CD4-positive, alpha-beta T cell treated with Interleukin-21 for 1 hour (primary cell): ENCODE data around the gene EYS.
"Not testable (repeated sequence)": the region's sequence is repeated elsewhere in the genome, so short reads cannot be mapped to it uniquely, and the experiment has no call there.

ENCODE experiments used
- DNase-seq: peaks from one replicate; pipeline ENCODE4 v3.0.0-alpha.2; 2020

Gene EYS

GRCh38 chr6:64270083-64270482, 1436.9 kb downstream of the EYS start:
- DNase-seq, result no peak

DNA sequence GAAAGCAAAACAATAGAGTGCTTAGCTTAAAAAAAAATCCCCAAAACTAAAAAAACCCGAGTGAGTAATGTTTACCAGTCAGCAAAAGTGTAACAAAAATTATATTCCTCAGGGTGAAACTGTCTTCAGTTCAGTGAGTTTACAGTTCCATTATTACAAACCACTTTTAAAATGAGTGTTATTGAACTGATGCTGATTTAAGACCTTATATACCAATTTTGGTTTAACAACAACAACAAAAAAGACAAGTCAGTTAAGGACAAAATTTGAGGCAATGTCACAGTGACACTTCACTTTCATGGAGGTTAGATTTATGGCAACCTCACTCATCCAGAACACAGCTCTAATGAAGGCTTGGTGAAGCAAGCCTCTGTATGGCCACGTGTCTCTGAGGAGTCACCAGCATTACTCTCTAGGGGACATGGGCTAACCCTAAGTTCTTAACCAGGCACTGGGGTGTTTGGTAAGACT, 1440.6 kb downstream of the EYS start:
- DNase-seq, result no peak

- DNase-seq, result no peak
These were observed 1443.2 kb downstream of the EYS start for GRCh38 chr6:64263778-64264177.

DNA sequence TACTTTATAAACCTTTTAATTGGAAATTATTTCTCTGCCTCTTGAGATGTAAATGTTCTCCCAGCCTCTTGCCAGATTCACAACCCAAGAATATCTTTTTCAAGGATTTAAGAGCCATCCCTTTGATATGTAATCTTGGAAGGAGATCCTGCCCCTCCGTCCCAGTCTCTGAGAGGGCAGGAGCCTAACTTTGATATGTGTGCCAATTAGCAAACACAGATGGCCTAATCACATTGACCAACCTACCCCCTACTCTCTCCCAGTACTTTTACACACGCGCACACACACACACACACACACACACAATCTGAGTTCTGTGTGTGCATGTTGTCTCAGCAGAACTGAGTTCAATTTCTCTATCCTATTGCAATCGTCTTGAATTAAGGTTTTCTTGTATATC, 1447.7 kb downstream of the EYS start:
- DNase-seq, result no peak

DNA sequence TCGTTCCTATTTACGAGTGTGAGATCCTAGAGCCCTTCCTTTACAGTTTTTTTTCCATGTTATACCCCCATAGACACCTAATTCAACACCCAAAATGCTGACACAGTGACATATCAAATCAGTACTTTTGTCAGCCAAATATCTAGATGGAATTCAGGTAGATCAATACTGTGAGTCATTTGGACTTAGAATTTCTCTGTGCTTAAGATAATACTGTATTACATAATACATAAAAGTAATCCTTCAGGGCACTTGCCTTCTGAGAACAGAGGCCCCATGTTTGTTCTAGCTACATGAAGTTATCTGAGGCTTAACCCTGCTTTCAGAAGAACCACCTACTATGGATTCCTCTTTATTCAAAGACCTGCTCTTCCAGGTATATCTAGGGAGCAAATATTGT, 1448.3 kb downstream of the EYS start:
- DNase-seq, result no peak

GRCh38 chr6:64258302-64258701, 1448.7 kb downstream of the EYS start:
- DNase-seq, result no peak

DNA sequence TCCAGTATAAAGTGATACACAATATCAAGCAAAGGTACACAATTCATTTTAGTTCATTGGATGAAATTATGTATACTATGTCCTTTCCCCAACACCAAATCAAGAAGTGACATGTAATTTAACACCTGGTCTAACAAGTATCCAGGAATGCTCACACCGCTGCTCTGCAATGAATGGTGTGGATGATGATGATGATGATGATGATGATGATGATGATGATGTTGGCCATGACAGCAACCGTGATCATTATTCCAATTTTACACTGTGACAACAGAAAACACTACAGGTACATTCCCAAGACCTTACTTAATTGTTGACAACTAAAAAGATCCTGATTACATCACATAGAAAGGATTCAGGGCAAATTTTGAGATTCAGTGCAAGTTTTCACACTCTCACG, 1449.4 kb downstream of the EYS start:
- DNase-seq, result no peak

- no peak for DNase-seq
These were observed 1450.5 kb downstream of the EYS start for GRCh38 chr6:64256483-64256882.

GRCh38 chr6:64255000-64255399, 1452.0 kb downstream of the EYS start:
- no peak for DNase-seq

GRCh38 chr6:64254558-64254957, 1452.5 kb downstream of the EYS start:
- no peak for DNase-seq

GRCh38 chr6:64252256-64252655, 1454.8 kb downstream of the EYS start:
- no peak for DNase-seq

DNA sequence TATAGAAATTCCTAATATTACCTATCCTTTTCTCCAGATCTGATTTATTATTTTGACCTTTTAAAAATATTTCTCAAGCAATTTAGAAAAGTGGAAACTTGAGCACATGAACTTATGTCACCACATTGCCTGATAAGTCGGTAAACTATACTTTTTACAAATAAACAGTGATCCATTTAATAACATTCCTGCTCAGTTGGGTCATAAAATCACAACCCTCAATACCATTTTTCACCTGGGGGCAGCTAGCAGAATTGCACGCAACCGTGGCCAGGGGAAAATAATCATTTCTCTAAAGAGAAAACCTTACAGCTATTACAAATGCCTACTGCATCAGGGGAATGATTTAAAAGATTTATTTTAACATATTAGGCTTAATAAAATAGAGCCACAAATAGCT, 1456.9 kb downstream of the EYS start:
- DNase-seq, result no peak

GRCh38 chr6:64249115-64249514, 1457.9 kb downstream of the EYS start:
- DNase-seq, result no peak

DNA sequence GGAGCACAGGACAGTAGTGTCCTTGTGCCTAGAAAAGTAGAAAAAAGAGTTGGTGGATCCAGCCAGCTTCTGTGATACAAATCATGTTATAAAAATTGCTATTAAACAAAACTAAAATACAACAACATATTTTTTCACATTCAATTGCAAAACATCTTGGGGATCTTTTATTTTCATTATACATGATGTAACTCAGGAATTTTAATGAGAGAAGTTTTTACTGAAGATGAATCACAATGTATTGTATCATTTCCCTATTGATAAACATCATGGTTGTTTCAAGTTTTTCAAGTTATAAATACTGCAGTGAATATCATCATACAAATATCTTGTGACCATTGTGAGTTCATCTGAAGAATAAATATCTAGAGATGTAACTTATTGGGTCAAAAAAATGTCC, 1463.4 kb downstream of the EYS start:
- DNase-seq, result no peak

DNA sequence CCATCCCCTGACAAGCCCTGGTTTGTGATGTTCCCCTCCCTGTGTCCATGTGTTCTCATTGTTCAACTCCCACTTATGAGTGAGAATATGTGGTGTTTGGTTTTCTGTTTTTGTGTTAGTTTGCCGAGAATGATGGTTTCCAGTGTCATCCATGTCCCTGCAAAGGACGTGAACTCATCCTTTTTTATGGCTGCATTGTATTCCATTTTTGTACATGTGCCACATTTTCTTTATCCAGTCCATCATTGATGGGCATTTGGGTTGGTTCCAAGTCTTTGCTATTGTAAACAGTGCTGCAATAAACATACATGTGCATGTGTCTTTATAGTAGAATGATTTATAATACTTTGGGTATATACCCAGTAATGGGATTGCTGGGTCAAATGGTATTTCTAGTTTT, 1468.1 kb downstream of the EYS start:
- DNase-seq, result not testable (repeated sequence)

GRCh38 chr6:64238071-64238470, 1469.0 kb downstream of the EYS start:
- no peak for DNase-seq

DNA sequence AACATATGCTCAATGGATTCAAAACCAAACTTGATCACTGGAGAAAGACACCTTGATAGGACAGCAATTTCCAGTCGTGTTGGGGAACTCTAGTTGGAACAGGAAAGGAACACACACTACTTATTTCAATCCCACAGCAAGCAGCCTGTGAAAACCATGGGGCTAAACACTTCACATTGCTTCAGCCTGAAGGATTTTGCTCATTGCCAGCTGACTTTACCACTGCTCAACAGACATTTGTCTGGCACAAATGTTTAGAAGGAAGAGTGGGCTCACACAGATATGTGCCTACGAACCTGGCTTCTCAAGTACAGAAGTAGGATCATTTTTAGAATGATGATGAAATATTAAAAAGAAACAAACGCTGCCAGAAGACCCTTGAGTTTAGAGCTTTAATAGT, 1473.3 kb downstream of the EYS start:
- DNase-seq, result no peak

- DNase-seq, result no peak
These were observed 1475.1 kb downstream of the EYS start for GRCh38 chr6:64231928-64232327.

GRCh38 chr6:64230530-64230929, 1476.5 kb downstream of the EYS start:
- DNase-seq, result no peak

GRCh38 chr6:64227863-64228262, 1479.2 kb downstream of the EYS start:
- no peak for DNase-seq

GRCh38 chr6:64225503-64225902, 1481.5 kb downstream of the EYS start:
- no peak for DNase-seq

GRCh38 chr6:64224819-64225218, 1482.2 kb downstream of the EYS start:
- DNase-seq, result no peak

GRCh38 chr6:64221776-64222175, 1485.2 kb downstream of the EYS start:
- no peak for DNase-seq

DNA sequence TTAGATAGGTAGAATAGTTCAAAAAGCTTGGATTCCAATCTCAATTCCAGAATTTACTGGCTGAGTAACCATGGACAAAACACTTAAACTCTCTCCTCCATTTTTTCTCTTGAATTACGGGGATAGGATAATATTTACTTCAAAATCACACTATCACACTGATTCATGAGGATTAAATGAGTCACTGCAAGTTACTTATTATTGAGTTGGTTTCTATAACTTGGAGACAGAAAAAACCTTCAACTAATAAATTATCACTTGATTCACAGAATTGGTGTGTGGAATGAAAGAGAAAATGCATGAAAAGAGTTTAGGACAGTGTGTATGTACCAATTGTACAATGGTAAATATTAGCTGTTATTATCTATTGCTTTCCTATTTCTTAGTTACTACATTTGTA, 1486.2 kb downstream of the EYS start:
- no peak for DNase-seq

DNA sequence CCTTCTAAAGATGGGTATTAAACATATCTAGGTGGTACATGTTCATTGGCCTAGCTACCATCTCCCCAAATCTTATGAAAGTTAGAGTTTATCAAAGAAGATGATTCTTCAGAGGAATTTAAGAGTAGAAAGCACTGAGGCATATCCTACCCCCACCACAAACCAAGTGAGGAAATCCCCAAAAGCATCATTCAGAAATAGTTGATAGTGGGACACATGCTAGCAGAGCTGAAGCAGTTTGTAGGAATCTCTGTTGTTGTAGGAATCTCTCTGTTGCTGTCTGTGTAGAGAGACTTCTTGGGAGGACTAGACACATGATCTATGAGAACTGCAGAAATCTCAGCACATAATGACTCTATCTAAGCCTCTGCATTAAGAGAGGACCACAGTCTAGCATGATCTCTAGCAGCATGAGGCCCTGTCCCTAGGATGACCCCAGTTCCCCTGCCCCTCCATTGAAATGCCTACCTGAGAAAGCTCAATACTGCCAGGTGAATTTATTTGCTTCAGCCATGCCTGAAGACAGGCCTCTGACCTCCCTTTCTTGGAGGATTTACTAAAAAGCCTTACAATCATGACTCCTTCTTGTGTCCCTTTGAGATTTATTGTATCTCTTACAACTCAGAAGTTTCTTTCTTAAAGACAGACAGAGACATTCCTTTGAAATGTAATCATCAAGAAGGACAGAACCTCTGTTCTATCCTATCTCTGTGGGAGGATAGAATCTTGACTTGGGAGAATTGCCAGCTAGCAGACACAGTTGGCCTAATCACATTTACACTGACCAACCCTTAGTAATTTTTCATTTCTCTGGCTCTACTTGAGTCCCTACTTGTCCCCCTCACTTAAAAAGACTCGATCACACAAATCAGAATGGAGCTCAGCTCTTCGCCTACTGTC, 1489.1 kb downstream of the EYS start:
- DNase-seq, result no peak
